DMS79 (cell line): ENCODE results near the gene SOS2.
"Not testable (repeated sequence)": the region's sequence is repeated elsewhere in the genome, so short reads cannot be mapped to it uniquely, and the experiment has no call there.

Source experiments
- DNase-seq: peaks from one replicate; lab custom pipeline; 2025; lab: John Stamatoyannopoulos, UW

SOS2 gene

DNA sequence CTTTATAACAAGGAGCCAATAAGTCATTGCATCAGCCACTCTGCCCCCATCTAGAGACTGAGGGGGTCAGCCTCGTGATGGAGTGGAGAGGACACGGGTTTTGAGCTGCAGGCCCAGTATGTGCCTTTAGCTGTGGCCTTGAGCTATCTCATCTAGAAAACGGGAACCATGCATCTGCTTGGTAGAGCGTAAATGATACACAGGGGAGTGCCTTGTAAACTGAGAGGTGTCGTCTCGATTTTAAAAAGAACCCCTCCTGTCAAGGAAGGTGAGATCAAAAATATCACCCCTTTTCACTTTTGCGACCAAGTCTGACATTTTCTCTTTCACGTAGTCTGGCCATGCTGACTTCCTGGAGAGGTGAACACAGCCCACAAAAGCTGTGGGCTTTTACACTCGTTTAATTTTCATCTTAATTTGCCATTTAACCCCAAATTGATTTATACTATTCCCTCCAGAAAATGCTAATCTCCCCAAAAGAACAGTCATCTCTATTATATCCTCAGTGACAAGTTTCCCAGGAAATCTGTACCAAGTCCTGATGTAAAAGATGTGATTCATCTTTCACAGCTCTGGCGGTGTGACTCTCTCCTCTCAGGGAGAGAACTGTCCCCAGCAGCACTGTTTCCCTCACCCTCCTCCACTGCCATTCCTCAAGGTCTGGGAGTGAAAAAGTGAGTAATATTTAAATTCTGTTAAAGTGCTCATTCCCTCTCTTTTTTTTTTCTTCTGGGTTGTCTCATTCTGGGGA lies 145.6 kb downstream of the SOS2 start:
- no peak for DNase-seq

DNA sequence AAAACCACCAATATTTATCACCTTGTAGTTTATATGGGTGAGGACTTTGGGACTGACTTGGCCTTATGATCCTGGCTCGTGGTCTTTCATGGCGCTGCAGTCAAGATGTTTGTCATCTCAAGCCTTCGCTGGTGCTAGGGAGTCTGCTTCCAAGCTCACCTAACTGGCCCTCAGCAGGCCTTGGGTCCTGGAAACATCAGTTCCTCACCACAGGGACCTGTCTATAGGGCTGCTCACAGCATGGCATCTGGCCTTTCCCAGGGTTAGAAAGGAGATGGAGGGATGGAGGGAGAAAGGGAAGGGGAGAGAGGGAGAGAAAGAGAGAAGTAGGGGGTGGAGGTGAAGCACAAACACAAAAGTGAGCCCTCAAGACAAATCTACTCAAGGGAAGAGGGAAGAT lies 146.7 kb downstream of the SOS2 start:
- no peak for DNase-seq

- DNase-seq, result no peak
Observed at GRCh38 chr14:50083467-50084337, 147.7 kb downstream of the SOS2 start.

DNA sequence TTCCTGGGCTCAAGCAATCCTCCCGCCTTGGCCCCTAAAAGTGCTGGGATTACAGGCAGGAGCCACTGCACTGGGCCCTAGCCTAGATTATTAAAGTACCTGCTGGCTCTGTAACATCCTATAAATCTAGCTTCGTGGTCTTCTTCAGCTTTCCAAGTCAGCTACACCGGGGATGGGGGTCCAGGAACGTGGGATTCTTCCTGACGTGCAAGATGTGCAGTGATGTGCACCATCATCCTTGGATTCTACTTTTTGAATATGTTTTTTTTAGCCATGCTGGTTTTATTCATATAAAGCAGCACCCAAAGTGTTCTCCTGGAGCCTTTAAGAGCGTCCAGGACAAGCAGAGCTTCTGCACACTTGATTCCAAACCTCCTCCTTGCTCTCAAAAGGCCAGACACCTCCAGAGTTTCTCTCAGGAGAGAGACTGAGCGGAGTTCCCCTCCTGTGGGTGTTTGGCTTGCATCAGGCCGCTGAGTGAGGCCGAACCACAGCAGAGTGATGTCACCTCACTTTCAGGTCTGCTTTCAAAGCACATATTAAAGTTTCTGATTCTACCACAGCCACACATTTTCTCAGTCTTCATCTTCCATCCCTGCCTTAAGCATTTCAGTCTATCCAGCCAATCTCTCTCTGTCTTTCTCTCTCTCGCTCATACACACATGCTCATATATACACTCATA lies 148.5 kb downstream of the SOS2 start:
- no peak for DNase-seq

- no peak for DNase-seq
Observed at GRCh38 chr14:50082308-50082742, 149.1 kb downstream of the SOS2 start.

- not testable (repeated sequence) for DNase-seq
Observed at GRCh38 chr14:50079103-50079502, 152.3 kb downstream of the SOS2 start.

DNA sequence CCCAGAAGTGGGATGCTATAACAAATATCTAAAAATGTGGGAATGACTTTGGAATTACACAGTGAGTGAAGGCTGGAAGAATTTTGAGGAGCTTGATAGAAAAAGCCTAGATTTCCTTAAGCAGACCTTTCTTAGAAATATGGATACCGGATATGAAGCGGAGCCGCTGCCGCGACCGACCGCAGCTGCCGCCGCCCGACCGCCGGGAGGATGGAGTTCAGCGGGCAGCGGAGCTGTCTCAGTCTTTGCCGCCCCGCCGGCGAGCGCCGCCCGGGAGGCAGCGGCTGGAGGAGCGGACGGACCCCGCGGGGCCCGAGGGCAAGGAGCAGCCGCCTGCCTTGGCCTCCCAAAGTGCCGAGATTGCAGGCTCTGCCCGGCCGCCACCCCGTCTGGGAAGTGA lies 157.7 kb downstream of the SOS2 start:
- not testable (repeated sequence) for DNase-seq

DNA sequence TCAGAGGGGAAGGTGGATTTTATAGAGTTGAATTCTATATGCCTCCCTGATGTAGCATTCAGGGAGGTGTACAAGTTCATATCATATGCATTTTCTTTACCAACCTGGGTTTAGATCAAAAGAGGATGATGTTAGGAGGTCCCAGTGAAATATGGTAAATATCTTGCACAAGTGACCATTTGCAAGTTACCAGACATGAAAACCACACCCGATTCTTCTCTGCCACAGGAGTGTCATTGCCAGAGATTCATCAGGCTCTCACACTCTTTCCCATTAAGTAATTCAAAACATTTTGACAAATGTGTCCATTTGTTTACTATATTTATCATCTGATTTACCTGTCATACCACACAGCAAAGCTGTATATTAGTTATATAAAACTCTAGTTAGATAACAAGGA lies 159.0 kb downstream of the SOS2 start:
- DNase-seq, result no peak

DNA sequence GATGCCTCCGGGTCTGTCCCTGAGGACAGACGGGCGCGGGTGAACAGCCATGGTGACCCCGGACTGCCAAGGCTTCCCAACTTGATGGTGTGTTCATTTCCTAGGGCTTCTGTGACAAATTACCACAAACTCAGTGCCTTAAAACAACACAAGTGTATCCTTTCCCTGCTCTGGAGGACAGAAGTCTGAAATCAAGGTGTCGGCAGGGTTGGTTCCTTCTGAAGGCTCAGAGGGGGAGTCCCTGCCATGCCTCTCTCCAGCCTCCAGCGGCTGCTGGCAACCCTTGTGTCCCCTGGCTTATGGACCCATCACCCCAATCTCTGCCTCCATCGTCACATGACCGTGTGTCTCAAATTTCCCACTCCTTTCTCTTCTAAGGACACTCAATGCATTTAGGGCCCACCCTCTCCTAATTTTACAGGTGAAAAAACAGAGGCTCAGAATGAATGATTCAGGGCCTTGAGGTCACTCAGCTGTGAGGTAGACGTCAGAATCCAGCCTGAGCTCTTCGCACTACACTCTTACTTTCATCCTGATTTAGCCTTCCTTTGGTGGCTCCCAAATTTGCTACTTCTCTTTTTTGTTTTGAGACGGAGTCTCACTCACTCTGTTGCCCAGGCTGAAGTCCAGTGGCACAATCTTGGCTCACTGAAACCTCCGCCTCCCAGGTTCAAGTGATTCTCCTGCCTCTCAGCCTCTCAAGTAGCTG lies 160.4 kb downstream of the SOS2 start:
- no peak for DNase-seq

DNA sequence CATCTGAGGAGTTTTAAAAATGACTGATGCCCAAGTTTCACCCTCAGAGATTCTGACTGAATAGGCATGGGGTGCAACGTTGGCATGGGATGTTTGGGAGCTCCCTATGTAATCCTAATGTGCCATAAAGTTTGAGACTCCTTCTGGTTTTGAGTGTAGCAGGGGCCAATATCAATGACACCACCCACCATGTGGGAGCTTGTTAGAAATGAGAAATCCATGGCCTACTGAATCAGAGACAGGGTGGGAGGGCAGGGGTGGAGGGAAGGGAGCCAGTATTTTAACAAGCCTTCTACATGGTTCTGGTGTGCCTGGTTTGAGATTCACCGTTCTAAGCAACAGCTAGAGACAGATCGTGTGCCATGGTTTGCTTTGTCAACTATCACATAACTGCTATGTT lies 161.1 kb downstream of the SOS2 start:
- DNase-seq, result no peak

DNA sequence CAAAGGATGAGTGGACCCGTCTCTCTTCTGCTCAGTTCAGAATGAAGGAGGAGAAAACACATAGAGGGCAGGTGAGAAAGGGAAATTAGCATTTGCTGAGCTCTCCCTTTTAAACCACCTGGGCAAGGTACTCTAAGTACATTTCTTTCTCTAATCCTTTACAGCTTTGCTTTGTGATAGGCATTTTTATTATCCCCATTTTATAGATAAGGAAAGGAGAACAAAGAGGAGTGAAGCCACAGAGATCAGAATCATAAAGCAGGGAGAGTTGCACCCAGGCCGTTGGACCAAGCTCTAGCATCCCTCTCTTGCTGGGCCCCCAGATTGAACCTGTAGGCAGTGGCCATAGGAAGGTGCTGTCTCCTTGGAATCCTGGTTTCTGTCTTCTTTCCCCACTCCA lies 162.1 kb downstream of the SOS2 start:
- DNase-seq, result no peak

DNA sequence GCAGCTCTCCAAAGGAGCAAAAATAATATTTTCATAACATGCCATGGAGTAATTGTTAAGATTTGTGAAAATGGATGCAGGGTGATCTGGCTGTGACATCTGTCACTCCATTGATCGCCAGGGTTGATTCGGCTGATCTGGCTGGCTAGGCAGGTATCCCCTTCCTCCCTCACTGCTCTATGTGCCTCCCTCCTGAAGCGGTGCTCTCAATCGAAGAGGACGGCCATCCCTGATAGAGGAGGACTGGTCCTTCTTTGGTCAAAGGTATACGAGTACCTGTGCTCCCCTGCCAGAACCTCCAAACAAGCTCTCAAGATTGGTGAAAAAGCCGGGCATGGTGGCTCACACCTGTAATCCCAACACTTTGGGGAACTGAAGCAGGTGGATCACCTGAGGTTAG lies 162.9 kb downstream of the SOS2 start:
- no peak for DNase-seq

- no peak for DNase-seq
Observed at GRCh38 chr14:50067723-50068495, 163.5 kb downstream of the SOS2 start.
